Mesendoderm (in vitro differentiated cells): ENCODE results near the gene ZRANB1.

Source experiments
- DNase-seq: peaks from one replicate; pipeline ENCODE4 v3.0.0; 2013
- H2AK5ac ChIP-seq: 2 replicates; pipeline ENCODE4 v1.6.1; 2013; ENCODE audit warnings: low read length, inconsistent platforms
- H2BK120ac ChIP-seq: 2 replicates; pipeline ENCODE4 v1.6.1; 2013; ENCODE audit warnings: low read depth, mild to moderate bottlenecking, low read length, moderate library complexity, mixed read lengths
- H2BK15ac ChIP-seq: replicated peaks from 2 replicates; pipeline ENCODE4 v1.6.1; 2013; ENCODE audit warnings: low read depth, mild to moderate bottlenecking, moderate library complexity
- H2BK5ac ChIP-seq: 2 replicates; pipeline ENCODE4 v1.6.1; 2013; ENCODE audit warnings: low read length, inconsistent platforms
- H3K18ac ChIP-seq: 2 replicates; pipeline ENCODE4 v1.6.1; 2013; ENCODE audit warnings: mild to moderate bottlenecking, low read length, mixed read lengths
- H3K23ac ChIP-seq: one replicate; pipeline ENCODE4 v1.6.1; 2013; ENCODE audit warnings: low read length
- H3K27ac ChIP-seq: 2 replicates; pipeline ENCODE4 v1.5.1; 2013; ENCODE audit warnings: low read depth, mild to moderate bottlenecking, inconsistent platforms, low read length, moderate library complexity
- H3K27me3 ChIP-seq: 2 replicates; pipeline ENCODE4 v1.6.1; 2013; ENCODE audit warnings: low read length, control low read depth, mild to moderate bottlenecking, inconsistent platforms; ENCODE audit not compliant: insufficient read depth, poor library complexity
- H3K36me3 ChIP-seq: 2 replicates; pipeline ENCODE4 v1.6.1; 2013; ENCODE audit warnings: low read length, inconsistent platforms; ENCODE audit not compliant: control insufficient read depth, insufficient read depth
- H3K4ac ChIP-seq: one replicate; pipeline ENCODE4 v1.6.1; 2013; ENCODE audit warnings: low read depth, mild to moderate bottlenecking, low read length, moderate library complexity
- H3K4me1 ChIP-seq: 2 replicates; pipeline ENCODE4 v1.6.1; 2013; ENCODE audit warnings: low read depth, low read length, inconsistent platforms; ENCODE audit not compliant: control insufficient read depth
- H3K4me2 ChIP-seq: 2 replicates; pipeline ENCODE4 v1.6.1; 2013; ENCODE audit warnings: low read length
- H3K4me3 ChIP-seq: 2 replicates; pipeline ENCODE4 v1.5.1; 2013; ENCODE audit warnings: mild to moderate bottlenecking, low read length
- H3K56ac ChIP-seq: one replicate; pipeline ENCODE4 v1.6.1; 2013; ENCODE audit warnings: low read length
- H3K79me1 ChIP-seq: 2 replicates; pipeline ENCODE4 v1.6.1; 2013; ENCODE audit warnings: low read length, inconsistent platforms
- H3K79me2 ChIP-seq: 2 replicates; pipeline ENCODE4 v1.6.1; 2013; ENCODE audit warnings: mild to moderate bottlenecking, low read length; ENCODE audit not compliant: control insufficient read depth, insufficient read depth
- H3K9ac ChIP-seq: 2 replicates; pipeline ENCODE4 v1.6.1; 2013; ENCODE audit warnings: low read length, inconsistent platforms
- H4K5ac ChIP-seq: one replicate; pipeline ENCODE4 v1.6.1; 2013; ENCODE audit warnings: low read length
- H4K8ac ChIP-seq: one replicate; pipeline ENCODE4 v1.6.1; 2013; ENCODE audit warnings: low read depth, mild to moderate bottlenecking, control low read depth, low read length, moderate library complexity
- WGBS: extraction: QIAGEN DNeasy Blood & Tissue Kit; methylation state at CpG from one replicate; pipeline ENCODE4 v1.1.7; 2013; ENCODE audit warnings: low lambda C conversion rate, missing lambda C conversion rate; ENCODE audit not compliant: insufficient coverage; ENCODE audit errors: extremely low coverage; 5-methylcytosine and 5-hydroxymethylcytosine counted together

The ZRANB1 gene

GRCh38 chr10:125006921-125007426, 65.1 kb downstream of the ZRANB1 start:
- Histone ChIP-seq H2BK120ac (no peak overlapping the region), H3K27ac (no peak overlapping the region), H2AK5ac (no peak overlapping the region), H2BK5ac (no peak overlapping the region), H4K8ac (no peak overlapping the region), H3K23ac (no peak overlapping the region), H3K79me2 (peaks cover 67% of the 10 kb centered on the region), H3K4ac (no peak overlapping the region), H3K4me3 (no peak overlapping the region), H3K27me3 (no peaks in the 10 kb centered on the region), H3K79me1 (peaks cover 52% of the 10 kb centered on the region), H4K5ac (no peak overlapping the region), H3K56ac (no peak overlapping the region), H3K18ac (no peak overlapping the region), H3K4me2 (no peak overlapping the region), H3K4me1 (peaks cover 5% of the 10 kb centered on the region), H3K36me3 (peaks cover 6% of the 10 kb centered on the region), H2BK15ac (no peak overlapping the region), H3K9ac (no peak overlapping the region)
- DNase-seq = no peak
- no CpG with 5 or more reads among the region's 19 CpGs for WGBS

DNA sequence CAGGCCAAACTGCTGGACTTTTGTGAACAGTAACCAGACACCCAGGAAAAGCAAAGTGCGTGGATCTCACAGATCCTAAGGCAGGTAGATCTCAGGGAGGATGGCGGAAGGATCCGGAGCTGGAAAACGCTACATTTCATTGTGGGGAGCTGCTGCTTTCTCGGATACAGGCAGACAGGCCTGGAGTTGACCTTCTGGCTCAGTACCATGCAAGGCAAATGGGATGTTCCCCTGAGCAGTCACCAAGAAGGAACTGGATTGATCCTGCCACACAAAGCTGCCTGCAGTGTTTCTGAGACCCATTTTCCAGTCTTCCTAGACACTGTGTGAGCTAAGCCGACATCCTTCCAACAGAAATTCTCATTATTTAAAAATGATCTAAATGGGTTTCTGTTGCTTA, 65.5 kb downstream of the ZRANB1 start:
- no peak overlapping the region for H3K4me2 ChIP-seq
- no peak overlapping the region for H4K8ac ChIP-seq
- H3K79me2 ChIP-seq = peaks cover 71% of the 10 kb centered on the region
- H3K9ac ChIP-seq = no peak overlapping the region
- H3K79me1 ChIP-seq = peaks cover 49% of the 10 kb centered on the region
- no peak overlapping the region for H3K23ac ChIP-seq
- WGBS = no CpG with 5 or more reads among the region's 6 CpGs
- no peak overlapping the region for H3K4me3 ChIP-seq
- H2BK120ac ChIP-seq = no peak overlapping the region
- H2BK5ac ChIP-seq = no peak overlapping the region
- peaks cover 6% of the 10 kb centered on the region for H3K36me3 ChIP-seq
- H4K5ac ChIP-seq = no peak overlapping the region
- no peak overlapping the region for H3K56ac ChIP-seq
- no peak for DNase-seq
- H3K27ac ChIP-seq = no peak overlapping the region
- peaks cover 5% of the 10 kb centered on the region for H3K4me1 ChIP-seq
- H2AK5ac ChIP-seq = no peak overlapping the region
- H2BK15ac ChIP-seq = no peak overlapping the region
- H3K18ac ChIP-seq = no peak overlapping the region
- H3K4ac ChIP-seq = no peak overlapping the region
- no peaks in the 10 kb centered on the region for H3K27me3 ChIP-seq

- no peak overlapping the region for H3K27ac ChIP-seq
- no peak overlapping the region for H2BK120ac ChIP-seq
- no peak overlapping the region for H4K8ac ChIP-seq
- H3K36me3 ChIP-seq = peaks cover 5% of the 10 kb centered on the region
- H3K79me2 ChIP-seq = peaks cover 78% of the 10 kb centered on the region
- H3K23ac ChIP-seq = no peak overlapping the region
- H2BK15ac ChIP-seq = no peak overlapping the region
- no peak overlapping the region for H4K5ac ChIP-seq
- H3K4me2 ChIP-seq = no peak overlapping the region
- no peak overlapping the region for H3K18ac ChIP-seq
- DNase-seq = peak; percentile 45
- H2BK5ac ChIP-seq = no peak overlapping the region
- H3K56ac ChIP-seq = peak overlapping the region; percentile 30
- peaks cover 48% of the 10 kb centered on the region for H3K79me1 ChIP-seq
- H3K27me3 ChIP-seq = no peaks in the 10 kb centered on the region
- WGBS = no CpG with 5 or more reads among the region's 22 CpGs
- H3K9ac ChIP-seq = no peak overlapping the region
- no peak overlapping the region for H3K4me3 ChIP-seq
- H3K4me1 ChIP-seq = peaks cover 5% of the 10 kb centered on the region
- H2AK5ac ChIP-seq = no peak overlapping the region
- no peak overlapping the region for H3K4ac ChIP-seq
These were observed 67.0 kb downstream of the ZRANB1 start for GRCh38 chr10:125008689-125009638.

GRCh38 chr10:125009661-125010161, 67.8 kb downstream of the ZRANB1 start:
- Histone ChIP-seq H2BK15ac (no peak overlapping the region), H3K4ac (no peak overlapping the region), H2AK5ac (no peak overlapping the region), H3K27me3 (no peaks in the 10 kb centered on the region), H3K4me2 (no peak overlapping the region), H3K79me1 (peaks cover 48% of the 10 kb centered on the region), H3K9ac (no peak overlapping the region), H2BK120ac (no peak overlapping the region), H3K36me3 (peaks cover 5% of the 10 kb centered on the region), H3K18ac (no peak overlapping the region), H3K27ac (no peak overlapping the region), H4K5ac (no peak overlapping the region), H3K56ac (no peak overlapping the region), H3K79me2 (peaks cover 82% of the 10 kb centered on the region), H3K4me1 (peaks cover 5% of the 10 kb centered on the region), H3K4me3 (no peak overlapping the region), H3K23ac (no peak overlapping the region), H2BK5ac (no peak overlapping the region), H4K8ac (no peak overlapping the region)
- no CpG with 5 or more reads among the region's 15 CpGs for WGBS
- DNase-seq = no peak

DNA sequence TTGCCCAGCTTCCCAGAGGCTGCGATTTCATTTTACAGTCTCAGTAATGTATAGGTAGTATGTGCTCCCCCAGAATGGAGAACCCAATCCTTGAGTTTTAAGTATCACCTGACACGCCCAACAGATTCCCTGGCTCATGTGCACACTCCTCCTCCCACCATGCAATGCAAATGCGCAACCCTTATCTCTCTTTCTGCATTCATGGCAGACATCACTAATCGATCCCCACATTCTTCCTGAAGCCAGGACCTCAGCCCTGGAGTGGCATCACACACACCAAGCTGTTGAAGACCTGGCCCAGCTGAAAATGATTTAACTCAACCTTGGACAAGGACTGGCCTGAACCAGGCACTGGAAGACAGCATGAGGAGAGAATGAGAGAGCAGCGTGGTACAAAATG, 68.4 kb downstream of the ZRANB1 start:
- H2BK5ac ChIP-seq = no peak overlapping the region
- H3K79me2 ChIP-seq = peaks cover 81% of the 10 kb centered on the region
- H4K8ac ChIP-seq = no peak overlapping the region
- no peaks in the 10 kb centered on the region for H3K27me3 ChIP-seq
- H3K4ac ChIP-seq = no peak overlapping the region
- no peak overlapping the region for H3K9ac ChIP-seq
- peaks cover 50% of the 10 kb centered on the region for H3K79me1 ChIP-seq
- peak; percentile 66 for DNase-seq
- peak overlapping the region; percentile 42 for H3K56ac ChIP-seq
- H2BK15ac ChIP-seq = no peak overlapping the region
- peaks cover 5% of the 10 kb centered on the region for H3K4me1 ChIP-seq
- H3K18ac ChIP-seq = no peak overlapping the region
- no peak overlapping the region for H4K5ac ChIP-seq
- no peak overlapping the region for H2BK120ac ChIP-seq
- H3K4me2 ChIP-seq = no peak overlapping the region
- H3K23ac ChIP-seq = no peak overlapping the region
- no peak overlapping the region for H2AK5ac ChIP-seq
- H3K4me3 ChIP-seq = no peak overlapping the region
- peaks cover 5% of the 10 kb centered on the region for H3K36me3 ChIP-seq
- no CpG with 5 or more reads among the region's 5 CpGs for WGBS
- no peak overlapping the region for H3K27ac ChIP-seq
